Neuronal stem cell (in vitro differentiated cells): ENCODE measurements around the gene YBX3.

Experiments
- DNase-seq: peaks from one replicate; pipeline ENCODE4 v3.0.0-alpha.2; 2013; ENCODE audit warnings: low spot score
- H2AFZ ChIP-seq: one replicate; pipeline ENCODE4 v1.6.1; 2013; ENCODE audit warnings: mild to moderate bottlenecking, low read length, inconsistent platforms
- H2AK5ac ChIP-seq: 2 replicates; pipeline ENCODE4 v1.6.1; 2013; ENCODE audit warnings: low read depth, mild to moderate bottlenecking, inconsistent platforms, low read length, moderate library complexity, mixed read lengths
- H2BK120ac ChIP-seq: 2 replicates; pipeline ENCODE4 v1.6.1; 2013; ENCODE audit warnings: low read depth, mild to moderate bottlenecking, inconsistent platforms, low read length, moderate library complexity, mixed read lengths
- H2BK12ac ChIP-seq: one replicate; pipeline ENCODE4 v1.6.1; 2013; ENCODE audit warnings: low read length, inconsistent platforms
- H2BK15ac ChIP-seq: 2 replicates; pipeline ENCODE4 v1.6.1; 2013; ENCODE audit warnings: mild to moderate bottlenecking, low read length, inconsistent platforms, mixed read lengths
- H2BK5ac ChIP-seq: one replicate; pipeline ENCODE4 v1.6.1; 2013; ENCODE audit warnings: inconsistent platforms, mild to moderate bottlenecking, low read length, moderate library complexity
- H3K14ac ChIP-seq: one replicate; pipeline ENCODE4 v1.6.1; 2013; ENCODE audit warnings: low read length, inconsistent platforms
- H3K18ac ChIP-seq: 2 replicates; pipeline ENCODE4 v1.6.1; 2013; ENCODE audit warnings: low read length, inconsistent platforms
- H3K23ac ChIP-seq: 2 replicates; pipeline ENCODE4 v1.6.1; 2013; ENCODE audit warnings: low read depth, mild to moderate bottlenecking, mixed read lengths, low read length, inconsistent platforms; ENCODE audit not compliant: poor library complexity
- H3K27ac ChIP-seq: replicated peaks from 3 replicates; pipeline ENCODE4 v1.5.1; 2013; ENCODE audit warnings: low read length, inconsistent platforms
- H3K27me3 ChIP-seq, 3 experiments: 2 replicates each; pipeline ENCODE4 v1.6.1; 2013; ENCODE audit warnings: low read length in 3 of 3, mild to moderate bottlenecking in 2 of 3, inconsistent platforms in 1 of 3, low read depth in 1 of 3, mixed read lengths in 1 of 3, moderate library complexity in 1 of 3; ENCODE audit not compliant: control insufficient read depth in 3 of 3, insufficient read depth in 3 of 3
- H3K36me3 ChIP-seq, 2 donors: replicated peaks in 1 of 2; 2 replicates each; pipeline ENCODE4 v1.6.1; 2013; ENCODE audit warnings: low read length in 2 of 2; ENCODE audit not compliant: control insufficient read depth in 2 of 2, insufficient read depth in 2 of 2
- H3K4ac ChIP-seq: 2 replicates; pipeline ENCODE4 v1.6.1; 2013; ENCODE audit warnings: inconsistent platforms, mild to moderate bottlenecking, low read length, moderate library complexity
- H3K4me1 ChIP-seq, 2 donors: 1 replicate in 1 of 2; 2 replicates in 1 of 2; pipeline ENCODE4 v1.6.1; 2013; ENCODE audit warnings: low read length in 2 of 2, low read depth in 1 of 2; ENCODE audit not compliant: control insufficient read depth in 2 of 2, insufficient read depth in 1 of 2
- H3K4me2 ChIP-seq: one replicate; pipeline ENCODE4 v1.6.1; 2013; ENCODE audit warnings: mild to moderate bottlenecking, low read length, inconsistent platforms; ENCODE audit not compliant: insufficient read depth, poor library complexity, severe bottlenecking
- H3K4me3 ChIP-seq, 2 donors: 2 replicates each; pipeline ENCODE4 v1.5.1; 2013; ENCODE audit warnings: low read length in 2 of 2, mild to moderate bottlenecking in 2 of 2, inconsistent platforms in 1 of 2, moderate library complexity in 1 of 2
- H3K79me1 ChIP-seq: one replicate; pipeline ENCODE4 v1.6.1; 2013; ENCODE audit warnings: low read depth, mild to moderate bottlenecking, inconsistent platforms, low read length, moderate library complexity
- H3K9ac ChIP-seq: one replicate; pipeline ENCODE4 v1.6.1; 2013; ENCODE audit warnings: mild to moderate bottlenecking, low read depth, low read length, inconsistent platforms; ENCODE audit not compliant: poor library complexity
- H3K9me3 ChIP-seq, 2 donors: replicated peaks in 1 of 2; 2 replicates each; pipeline versions ENCODE3 to v1.6.1; 2013; ENCODE audit warnings: low read length in 2 of 2, mild to moderate bottlenecking in 2 of 2, inconsistent platforms in 1 of 2, low read depth in 1 of 2, mixed read lengths in 1 of 2, moderate library complexity in 1 of 2; ENCODE audit not compliant: control insufficient read depth in 2 of 2, insufficient read depth in 1 of 2
- H4K8ac ChIP-seq: one replicate; pipeline ENCODE4 v1.6.1; 2013; ENCODE audit warnings: low read depth, mild to moderate bottlenecking, inconsistent platforms, low read length, moderate library complexity
- H4K91ac ChIP-seq: one replicate; pipeline ENCODE4 v1.6.1; 2013; ENCODE audit warnings: low read length, low read depth, mild to moderate bottlenecking, inconsistent platforms; ENCODE audit not compliant: poor library complexity
- WGBS, 2 donors: extraction: QIAGEN DNeasy Blood & Tissue Kit; methylation state at CpG; one replicate each; pipeline ENCODE4 v1.1.7; 2013; ENCODE audit warnings: missing lambda C conversion rate in 2 of 2, mixed read lengths in 1 of 2; ENCODE audit not compliant: insufficient read length in 2 of 2, insufficient replicate concordance in 1 of 2; ENCODE audit errors: extremely low coverage in 2 of 2; 5-methylcytosine and 5-hydroxymethylcytosine counted together

YBX3 gene

GRCh38 chr12:10716277-10716676, 6.8 kb downstream of the YBX3 start:
- Histone ChIP-seq H3K27me3 (no peaks in the 10 kb centered on the region), H4K91ac (no peak overlapping the region), H3K36me3 (peaks cover 5 to 51% of the 10 kb centered on the region in 2 donors), H3K14ac (no peak overlapping the region), H3K9me3 (no peaks in the 10 kb centered on the region), H2BK15ac (no peak overlapping the region), H3K4me3 (no peak overlapping the region), H3K4me1 (peaks cover 9 to 18% of the 10 kb centered on the region in 2 donors), H2BK120ac (no peak overlapping the region), H3K79me1 (peaks cover 2% of the 10 kb centered on the region), H2BK5ac (no peak overlapping the region), H3K4ac (no peak overlapping the region), H3K9ac (no peak overlapping the region), H3K27ac (no peak overlapping the region), H2AK5ac (no peak overlapping the region), H3K4me2 (no peak overlapping the region), H4K8ac (no peak overlapping the region), H2BK12ac (no peak overlapping the region), H3K18ac (no peak overlapping the region), H2AFZ (no peak overlapping the region), H3K23ac (no peak overlapping the region)
- no peak for DNase-seq
- no CpG with 5 or more reads among the region's 4 CpGs for whole genome bisulfite sequencing, 2 donors

DNA sequence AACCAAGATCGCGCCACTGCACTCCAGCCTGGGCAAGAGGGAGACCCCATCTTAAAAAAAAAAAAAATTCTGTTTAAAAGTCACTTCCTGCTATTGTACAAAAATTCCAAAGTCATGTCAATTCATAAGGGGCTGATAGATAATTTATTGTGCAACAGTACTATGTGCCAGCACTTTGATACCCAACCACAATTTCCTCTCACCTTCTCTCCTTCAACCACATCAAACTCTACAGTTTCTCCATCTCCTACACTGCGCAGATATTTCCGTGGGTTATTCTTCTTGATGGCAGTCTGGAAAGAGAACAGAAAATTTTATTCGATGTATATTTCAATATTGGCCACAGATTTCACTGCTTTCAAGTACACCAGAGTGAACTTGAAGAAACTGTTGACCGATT, 7.6 kb downstream of the YBX3 start:
- H2AK5ac ChIP-seq: no peak overlapping the region
- no CpG with 5 or more reads among the region's 6 CpGs for WGBS, 2 donors
- peaks cover 6 to 57% of the 10 kb centered on the region in 2 donors for H3K36me3 ChIP-seq

DNA sequence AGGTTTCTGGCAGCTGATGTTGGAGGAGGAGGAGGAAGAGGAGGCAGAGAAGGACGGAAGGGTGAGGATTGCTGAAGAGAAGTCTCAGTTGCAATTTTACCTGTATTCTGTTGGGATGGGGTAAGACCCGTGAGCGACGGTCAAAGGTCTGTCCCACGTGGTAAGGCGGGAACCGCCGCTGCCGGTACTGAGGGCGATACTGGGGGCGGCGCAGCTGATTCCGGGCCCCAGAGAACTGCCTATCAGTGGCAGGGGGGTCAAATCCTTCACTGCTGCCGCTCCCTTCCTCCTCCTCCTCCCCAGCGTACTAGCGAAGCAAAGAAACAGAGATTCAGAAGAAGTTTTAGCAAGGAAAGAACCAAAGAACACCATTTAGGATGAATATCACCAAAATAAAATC, 13.3 kb downstream of the YBX3 start:
- Histone ChIP-seq H3K23ac (no peak overlapping the region), H3K9ac (no peak overlapping the region), H3K9me3 (no peaks in the 10 kb centered on the region), H3K27ac (no peak overlapping the region), H3K36me3 (peaks cover 21 to 93% of the 10 kb centered on the region in 2 donors), H2BK120ac (no peak overlapping the region), H3K4me3 (no peak overlapping the region), H2BK12ac (no peak overlapping the region), H2AK5ac (no peak overlapping the region), H3K4me1 (no peaks in the 10 kb centered on the region), H3K4ac (no peak overlapping the region), H3K14ac (no peak overlapping the region), H2BK15ac (no peak overlapping the region), H2BK5ac (no peak overlapping the region), H4K8ac (no peak overlapping the region), H3K18ac (no peak overlapping the region), H2AFZ (no peak overlapping the region), H3K79me1 (no peaks in the 10 kb centered on the region), H3K4me2 (no peak overlapping the region), H3K27me3 (no peaks in the 10 kb centered on the region), H4K91ac (no peak overlapping the region)
- DNase-seq: no peak
- WGBS, 2 donors: no CpG with 5 or more reads among the region's 16 CpGs

More for the DNA sequence above, 7.6 kb downstream of the YBX3 start:
- H3K14ac ChIP-seq: no peak overlapping the region
- H4K91ac ChIP-seq: no peak overlapping the region
- no peaks in the 10 kb centered on the region for H3K9me3 ChIP-seq
- no peak overlapping the region for H3K4ac ChIP-seq
- H3K27ac ChIP-seq: no peak overlapping the region
- H2BK5ac ChIP-seq: no peak overlapping the region
- H3K23ac ChIP-seq: no peak overlapping the region
- no peak overlapping the region for H3K4me3 ChIP-seq
- no peak overlapping the region for H4K8ac ChIP-seq
- H2BK12ac ChIP-seq: no peak overlapping the region
- H3K4me2 ChIP-seq: no peak overlapping the region
- no peak overlapping the region for H2BK120ac ChIP-seq
- H3K18ac ChIP-seq: no peak overlapping the region
- H2AFZ ChIP-seq: no peak overlapping the region
- no peaks in the 10 kb centered on the region for H3K79me1 ChIP-seq
- no peak for DNase-seq
- H2BK15ac ChIP-seq: no peak overlapping the region
- H3K4me1 ChIP-seq: peaks cover 7 to 18% of the 10 kb centered on the region in 2 donors
- no peak overlapping the region for H3K9ac ChIP-seq
- no peaks in the 10 kb centered on the region for H3K27me3 ChIP-seq

- Histone ChIP-seq H3K18ac (no peak overlapping the region), H3K27ac (no peak overlapping the region), H3K36me3 (peaks cover 23 to 88% of the 10 kb centered on the region in 2 donors), H2BK15ac (no peak overlapping the region), H2BK12ac (no peak overlapping the region), H3K79me1 (no peaks in the 10 kb centered on the region), H2BK5ac (no peak overlapping the region), H2BK120ac (no peak overlapping the region), H3K9me3 (no peaks in the 10 kb centered on the region), H3K4me2 (no peak overlapping the region), H3K23ac (no peak overlapping the region), H3K4me1 (no peaks in the 10 kb centered on the region), H3K14ac (no peak overlapping the region), H3K4me3 (no peak overlapping the region), H4K91ac (no peak overlapping the region), H3K4ac (no peak overlapping the region), H4K8ac (no peak overlapping the region), H2AK5ac (no peak overlapping the region), H2AFZ (no peak overlapping the region), H3K9ac (no peak overlapping the region), H3K27me3 (no peaks in the 10 kb centered on the region)
- no peak for DNase-seq
- WGBS, 2 donors: no CpG with 5 or more reads among the region's 4 CpGs
These were observed 14.3 kb downstream of the YBX3 start for GRCh38 chr12:10708862-10709261.
